Right atrium auricular region (tissue), 2 donors: ENCODE measurements around the gene ESR2. TPM values are rescaled to one million over a fixed set of nuclear protein-coding genes. Genes with fewer than 3 reads are reported as not detected.

Experiments used
- DNase-seq: peaks from one replicate; pipeline ENCODE4 v3.0.0-alpha.2; 2019; ENCODE audit warnings: low spot score
- H3K27ac ChIP-seq, 2 donors: fragments of 200-600 bp; sonication (generic); 1 replicate in 1 of 2; 2 replicates in 1 of 2; pipeline ENCODE4 v1.5.1; 2016 to 2019
- H3K27me3 ChIP-seq, 2 donors: fragments of 200-600 bp; sonication (generic); one replicate each; pipeline versions ENCODE4 v1.5.1 to v1.6.0; 2017 to 2019
- H3K36me3 ChIP-seq: fragments of 200-600 bp; sonication (generic); one replicate; pipeline ENCODE4 v1.5.1; 2016
- H3K4me1 ChIP-seq, 2 donors: fragments of 200-600 bp; sonication (generic); one replicate each; pipeline versions ENCODE4 v1.5.1 to v1.6.0; 2017 to 2019
- H3K4me3 ChIP-seq, 2 donors: fragments of 200-600 bp; sonication (generic); 1 replicate in 1 of 2; 2 replicates in 1 of 2; pipeline ENCODE4 v1.5.1; 2017 to 2019; ENCODE audit warnings: mild to moderate bottlenecking in 1 of 2, moderate library complexity in 1 of 2
- H3K9me3 ChIP-seq, 2 donors: fragments of 200-600 bp; sonication (generic); one replicate each; pipeline ENCODE4 v1.5.1; 2019
- total RNA-seq, 2 donors: library from RNA; depleted of rRNA; stranded (reverse); fragments of >200 nt; gene quantifications; one replicate each; pipeline ENCODE4 v1.1.0, GENCODE V29; 2016
- TF ChIP-seq, protein P1 (sequence below), 2 donors: fragments of 200-600 bp; sonication (generic); IDR thresholded peaks; one replicate each; pipeline ENCODE4 v1.5.1; 2019; ENCODE audit warnings: antibody characterized with exemption in 2 of 2

The ESR2 gene
- total RNA-seq, 2 donors from 2014 or later: 0.20 to 0.30 TPM

GRCh38 chr14:64260418-64260817 lies 33.8 kb downstream of the ESR2 start:
- Histone ChIP-seq H3K4me1 (no peaks in the 10 kb centered on the region), H3K4me3 (no peak overlapping the region), H3K9me3 (no peaks in the 10 kb centered on the region), H3K27ac (no peak overlapping the region), H3K27me3 (no peaks in the 10 kb centered on the region), H3K36me3 (no peaks in the 10 kb centered on the region)
- TF ChIP-seq, protein P1, sequence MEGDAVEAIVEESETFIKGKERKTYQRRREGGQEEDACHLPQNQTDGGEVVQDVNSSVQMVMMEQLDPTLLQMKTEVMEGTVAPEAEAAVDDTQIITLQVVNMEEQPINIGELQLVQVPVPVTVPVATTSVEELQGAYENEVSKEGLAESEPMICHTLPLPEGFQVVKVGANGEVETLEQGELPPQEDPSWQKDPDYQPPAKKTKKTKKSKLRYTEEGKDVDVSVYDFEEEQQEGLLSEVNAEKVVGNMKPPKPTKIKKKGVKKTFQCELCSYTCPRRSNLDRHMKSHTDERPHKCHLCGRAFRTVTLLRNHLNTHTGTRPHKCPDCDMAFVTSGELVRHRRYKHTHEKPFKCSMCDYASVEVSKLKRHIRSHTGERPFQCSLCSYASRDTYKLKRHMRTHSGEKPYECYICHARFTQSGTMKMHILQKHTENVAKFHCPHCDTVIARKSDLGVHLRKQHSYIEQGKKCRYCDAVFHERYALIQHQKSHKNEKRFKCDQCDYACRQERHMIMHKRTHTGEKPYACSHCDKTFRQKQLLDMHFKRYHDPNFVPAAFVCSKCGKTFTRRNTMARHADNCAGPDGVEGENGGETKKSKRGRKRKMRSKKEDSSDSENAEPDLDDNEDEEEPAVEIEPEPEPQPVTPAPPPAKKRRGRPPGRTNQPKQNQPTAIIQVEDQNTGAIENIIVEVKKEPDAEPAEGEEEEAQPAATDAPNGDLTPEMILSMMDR (IDR thresholded peaks at IDR 0.05): no peak
- DNase-seq: no peak

GRCh38 chr14:64255756-64256155 lies 38.4 kb downstream of the ESR2 start:
- Histone ChIP-seq H3K9me3 (no peaks in the 10 kb centered on the region), H3K27me3 (no peaks in the 10 kb centered on the region), H3K4me1 (no peaks in the 10 kb centered on the region), H3K4me3 (no peak overlapping the region), H3K36me3 (no peaks in the 10 kb centered on the region), H3K27ac (no peak overlapping the region)
- TF ChIP-seq, protein P1 (IDR thresholded peaks at IDR 0.05): no peak
- DNase-seq: no peak

DNA sequence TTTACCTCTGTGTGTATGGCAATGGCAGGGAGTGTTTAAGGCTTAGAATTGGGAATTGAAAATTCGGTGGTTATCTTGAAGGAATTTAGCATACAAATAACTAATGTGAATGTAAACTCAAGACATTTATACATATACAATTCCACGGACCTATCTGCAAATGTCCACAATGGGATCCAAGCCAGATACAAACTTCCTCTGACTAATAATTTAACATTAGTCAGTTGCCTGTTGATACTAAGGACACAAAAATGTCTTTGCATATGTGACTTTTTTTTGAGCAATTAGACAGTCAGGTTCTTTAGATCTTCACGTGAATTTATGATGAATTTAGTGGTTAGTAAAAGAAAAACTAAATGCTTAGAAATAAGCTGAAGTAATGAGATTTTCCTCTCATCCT lies 40.5 kb downstream of the ESR2 start:
- H3K9me3 ChIP-seq: no peaks in the 10 kb centered on the region
- H3K27ac ChIP-seq: no peak overlapping the region
- no peaks in the 10 kb centered on the region for H3K4me1 ChIP-seq
- H3K27me3 ChIP-seq: no peaks in the 10 kb centered on the region
- DNase-seq: no peak
- TF ChIP-seq, protein P1 (IDR thresholded peaks at IDR 0.05): no peak
- no peaks in the 10 kb centered on the region for H3K36me3 ChIP-seq
- H3K4me3 ChIP-seq: no peak overlapping the region

GRCh38 chr14:64249363-64249762 lies 44.8 kb downstream of the ESR2 start:
- no peaks in the 10 kb centered on the region for H3K4me1 ChIP-seq
- TF ChIP-seq, protein P1 (IDR thresholded peaks at IDR 0.05): no peak
- H3K27me3 ChIP-seq: no peaks in the 10 kb centered on the region
- H3K9me3 ChIP-seq: no peaks in the 10 kb centered on the region
- H3K27ac ChIP-seq: no peak overlapping the region
- H3K4me3 ChIP-seq: no peak overlapping the region
- no peak for DNase-seq
- no peaks in the 10 kb centered on the region for H3K36me3 ChIP-seq

DNA sequence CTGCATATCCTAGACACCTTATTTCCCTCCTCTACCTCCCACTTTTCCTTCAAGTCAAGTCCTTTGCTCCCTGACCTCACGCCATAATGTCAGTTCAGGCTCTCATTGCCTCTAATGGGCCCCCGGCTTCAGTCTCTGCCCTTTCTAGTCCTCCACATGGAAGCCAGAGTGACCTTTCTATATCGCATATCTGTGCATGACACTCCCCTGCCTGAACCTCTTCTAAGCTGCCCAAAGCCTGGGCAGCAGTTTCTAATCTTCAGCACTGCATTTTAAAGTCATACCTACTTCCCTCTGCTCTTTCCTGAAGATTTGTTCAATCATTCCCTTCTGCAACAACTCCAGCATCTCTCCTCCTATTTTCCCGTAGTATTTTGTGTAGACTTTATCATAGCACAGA lies 45.5 kb downstream of the ESR2 start:
- no peak overlapping the region for H3K27ac ChIP-seq
- no peak overlapping the region for H3K4me3 ChIP-seq
- TF ChIP-seq, protein P1 (IDR thresholded peaks at IDR 0.05): no peak
- H3K36me3 ChIP-seq: no peaks in the 10 kb centered on the region
- no peak for DNase-seq
- H3K9me3 ChIP-seq: no peaks in the 10 kb centered on the region
- no peaks in the 10 kb centered on the region for H3K4me1 ChIP-seq
- no peaks in the 10 kb centered on the region for H3K27me3 ChIP-seq

DNA sequence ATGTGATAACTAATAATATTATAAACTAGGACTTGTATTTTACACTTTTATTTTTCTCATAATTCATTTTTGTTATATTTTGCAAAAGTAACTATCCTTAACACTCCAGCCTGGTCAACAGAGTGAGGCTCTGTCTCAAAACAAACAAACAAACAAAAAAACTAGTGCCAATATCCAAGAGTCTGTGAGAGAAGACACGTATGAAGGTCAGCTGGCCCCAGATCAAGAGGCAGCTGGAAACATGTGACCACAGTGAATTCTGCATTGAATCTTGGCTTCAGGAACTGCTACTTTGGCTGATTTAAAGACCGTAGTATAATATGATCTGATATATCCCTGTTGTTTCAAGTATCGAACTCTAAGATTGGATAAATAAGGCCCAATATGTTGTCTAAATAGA lies 47.0 kb downstream of the ESR2 start:
- TF ChIP-seq, protein P1 (IDR thresholded peaks at IDR 0.05): no peak
- no peak for DNase-seq
- Histone ChIP-seq H3K4me3 (no peak overlapping the region), H3K9me3 (no peaks in the 10 kb centered on the region), H3K4me1 (no peaks in the 10 kb centered on the region), H3K36me3 (no peaks in the 10 kb centered on the region), H3K27ac (no peak overlapping the region), H3K27me3 (no peaks in the 10 kb centered on the region)
